BJ (cell line): ENCODE measurements around the gene GNG11. TPM values are rescaled to one million over a fixed set of nuclear protein-coding genes. Genes with fewer than 3 reads are reported as not detected.

ENCODE experiments used
- CTCF ChIA-PET: fragments of 350-600 bp; formaldehyde crosslinking; extraction: SDS; loops from one replicate; lab custom pipeline; 2021; ENCODE audit warnings: antibody characterized with exemption, inconsistent platforms; lab: Yijun Ruan, JAX
- POLR2A ChIA-PET: fragments of 300-600 bp; sonication (Branson Sonifier 250); formaldehyde crosslinking; extraction: SDS; loops from one replicate; lab custom pipeline; 2021; ENCODE audit warnings: antibody characterized with exemption; lab: Charles Lee
- DNase-seq: peaks from one replicate; pipeline ENCODE4 v3.0.0-alpha.2; 2011; ENCODE audit warnings: low read depth
- H3K27me3 ChIP-seq: 2 replicates; pipeline ENCODE4 v1.6.0; 2011; ENCODE audit warnings: low read length; ENCODE audit not compliant: control insufficient read depth, insufficient read depth
- H3K36me3 ChIP-seq: 2 replicates; pipeline ENCODE4 v1.5.1; 2011; ENCODE audit warnings: low read length; ENCODE audit not compliant: control insufficient read depth, insufficient read depth
- H3K4me3 ChIP-seq: 2 replicates; pipeline ENCODE4 v1.5.1; 2011; ENCODE audit warnings: low read depth, mild to moderate bottlenecking, control low read depth, low read length
- polyA plus RNA-seq: library from polyadenylated mRNA; depleted of rRNA; stranded (reverse); fragments of >200 nt; gene quantifications from 2 replicates; pipeline ENCODE4 v1.2.3, GENCODE V29; 2011
- TF ChIP-seq, protein P1 (sequence below): IDR thresholded peaks from 2 replicates; pipeline ENCODE4 v1.5.1; 2011; ENCODE audit warnings: low read depth, mild to moderate bottlenecking, control low read depth, inconsistent platforms, low read length, moderate library complexity; ENCODE audit not compliant: insufficient read depth

Gene GNG11
- polyA plus RNA-seq, 1 experiment: 9.3 TPM

DNA sequence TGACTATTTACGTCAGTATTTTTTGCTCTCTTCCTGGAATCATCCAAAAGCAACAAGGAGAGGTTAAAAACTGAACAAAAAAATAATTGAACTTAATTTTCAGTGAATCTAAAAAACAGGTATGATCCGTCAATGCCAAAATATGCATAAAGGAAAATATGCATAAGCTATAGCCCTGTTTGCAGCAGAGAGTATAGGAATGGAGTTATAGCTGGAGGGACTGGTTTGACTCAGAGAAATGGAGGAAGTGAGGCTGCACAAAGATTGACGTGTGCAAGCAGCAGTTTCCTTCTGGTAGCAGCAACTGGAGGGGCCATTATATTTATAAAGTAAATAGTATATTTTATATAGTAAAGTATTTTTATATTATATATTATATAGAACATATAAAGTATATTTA lies 37.1 kb downstream of the GNG11 start:
- POLR2A ChIA-PET: no interaction called here

DNA sequence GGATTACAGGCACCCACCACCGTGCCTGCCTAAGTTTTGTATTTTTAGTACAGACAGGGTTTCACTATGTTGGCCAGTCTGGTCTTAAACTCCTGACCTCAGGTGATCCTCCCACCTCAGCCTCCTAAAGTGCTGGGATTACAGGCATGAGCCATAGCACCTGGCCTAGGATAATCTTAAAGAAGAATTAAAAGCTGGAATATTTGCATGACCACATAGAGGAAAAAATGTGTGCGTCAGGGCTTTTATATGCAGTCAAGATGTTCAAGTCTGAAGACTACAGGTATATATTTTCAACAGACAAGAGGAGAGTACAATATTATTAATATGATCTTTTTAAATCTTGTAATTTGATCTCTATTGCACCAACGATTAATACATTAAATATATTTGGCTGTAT lies 39.5 kb downstream of the GNG11 start:
- Histone ChIP-seq H3K36me3 (no peaks in the 10 kb centered on the region), H3K27me3 (no peaks in the 10 kb centered on the region), H3K4me3 (no peak overlapping the region)
- TF ChIP-seq, protein P1, sequence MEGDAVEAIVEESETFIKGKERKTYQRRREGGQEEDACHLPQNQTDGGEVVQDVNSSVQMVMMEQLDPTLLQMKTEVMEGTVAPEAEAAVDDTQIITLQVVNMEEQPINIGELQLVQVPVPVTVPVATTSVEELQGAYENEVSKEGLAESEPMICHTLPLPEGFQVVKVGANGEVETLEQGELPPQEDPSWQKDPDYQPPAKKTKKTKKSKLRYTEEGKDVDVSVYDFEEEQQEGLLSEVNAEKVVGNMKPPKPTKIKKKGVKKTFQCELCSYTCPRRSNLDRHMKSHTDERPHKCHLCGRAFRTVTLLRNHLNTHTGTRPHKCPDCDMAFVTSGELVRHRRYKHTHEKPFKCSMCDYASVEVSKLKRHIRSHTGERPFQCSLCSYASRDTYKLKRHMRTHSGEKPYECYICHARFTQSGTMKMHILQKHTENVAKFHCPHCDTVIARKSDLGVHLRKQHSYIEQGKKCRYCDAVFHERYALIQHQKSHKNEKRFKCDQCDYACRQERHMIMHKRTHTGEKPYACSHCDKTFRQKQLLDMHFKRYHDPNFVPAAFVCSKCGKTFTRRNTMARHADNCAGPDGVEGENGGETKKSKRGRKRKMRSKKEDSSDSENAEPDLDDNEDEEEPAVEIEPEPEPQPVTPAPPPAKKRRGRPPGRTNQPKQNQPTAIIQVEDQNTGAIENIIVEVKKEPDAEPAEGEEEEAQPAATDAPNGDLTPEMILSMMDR: no peak
- no peak for DNase-seq
- POLR2A ChIA-PET: no interaction called here
- CTCF ChIA-PET: no interaction called here

More for the DNA sequence above, 37.1 kb downstream of the GNG11 start:
- H3K27me3 ChIP-seq: no peaks in the 10 kb centered on the region
- no peak overlapping the region for H3K4me3 ChIP-seq
- CTCF ChIA-PET: no interaction called here
- H3K36me3 ChIP-seq: no peaks in the 10 kb centered on the region
- TF ChIP-seq, protein P1: no peak
- no peak for DNase-seq

DNA sequence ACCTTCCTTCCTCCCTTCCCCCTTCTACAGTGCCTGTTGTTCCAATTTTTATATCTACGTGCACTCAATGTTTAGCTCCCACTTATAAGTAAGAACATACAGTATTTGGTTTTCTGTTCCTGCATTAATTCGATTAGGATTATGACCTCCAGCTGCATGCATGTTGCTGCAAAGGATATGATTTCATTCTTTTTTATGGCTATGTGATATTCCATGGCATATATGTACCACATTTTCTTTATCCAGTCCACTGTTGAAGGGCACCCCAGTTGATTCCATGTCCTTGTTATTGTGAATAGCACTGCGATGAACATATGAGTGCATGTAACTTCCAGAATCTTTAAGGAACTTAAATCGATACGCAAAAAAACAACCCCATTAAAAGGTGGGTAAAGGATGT lies 42.7 kb downstream of the GNG11 start:
- Histone ChIP-seq H3K4me3 (no peak overlapping the region), H3K27me3 (no peaks in the 10 kb centered on the region), H3K36me3 (no peaks in the 10 kb centered on the region)
- no peak for DNase-seq
- ChIA-PET POLR2A (no interaction called here), CTCF (interaction anchor here (0.6 to 1.6 kb wide), 3 partner anchors 13 to 173 kb away, joined by 3 to 4 read pairs (median 3); no protein-coding TSS in a partner anchor)
- TF ChIP-seq, protein P1: no peak

DNA sequence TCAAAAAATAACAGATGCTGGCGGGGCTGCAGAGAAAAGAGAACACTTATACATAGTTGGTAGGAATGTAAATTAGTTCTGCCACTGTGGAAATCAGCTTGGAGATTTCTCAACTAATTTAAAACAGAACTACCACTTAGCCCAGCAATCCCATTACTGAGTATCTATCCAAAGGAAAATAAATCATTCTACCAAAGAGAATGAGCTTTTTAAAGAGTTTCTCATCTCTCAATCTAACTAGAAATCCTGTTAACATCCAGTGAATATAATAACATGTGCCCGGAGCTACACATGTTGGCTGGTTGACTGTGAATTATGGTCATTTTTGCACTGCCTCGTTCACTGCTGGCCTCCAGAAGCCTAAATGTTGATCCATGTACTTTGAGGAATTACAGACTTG lies 43.3 kb downstream of the GNG11 start:
- TF ChIP-seq, protein P1: no peak
- no peak overlapping the region for H3K4me3 ChIP-seq
- no peaks in the 10 kb centered on the region for H3K36me3 ChIP-seq
- DNase-seq: no peak
- ChIA-PET POLR2A (no interaction called here), CTCF (interaction anchor here (0.6 to 1.6 kb wide), 5 partner anchors 8 to 173 kb away, joined by 3 to 4 read pairs (median 3); no protein-coding TSS in a partner anchor)
- no peaks in the 10 kb centered on the region for H3K27me3 ChIP-seq

DNA sequence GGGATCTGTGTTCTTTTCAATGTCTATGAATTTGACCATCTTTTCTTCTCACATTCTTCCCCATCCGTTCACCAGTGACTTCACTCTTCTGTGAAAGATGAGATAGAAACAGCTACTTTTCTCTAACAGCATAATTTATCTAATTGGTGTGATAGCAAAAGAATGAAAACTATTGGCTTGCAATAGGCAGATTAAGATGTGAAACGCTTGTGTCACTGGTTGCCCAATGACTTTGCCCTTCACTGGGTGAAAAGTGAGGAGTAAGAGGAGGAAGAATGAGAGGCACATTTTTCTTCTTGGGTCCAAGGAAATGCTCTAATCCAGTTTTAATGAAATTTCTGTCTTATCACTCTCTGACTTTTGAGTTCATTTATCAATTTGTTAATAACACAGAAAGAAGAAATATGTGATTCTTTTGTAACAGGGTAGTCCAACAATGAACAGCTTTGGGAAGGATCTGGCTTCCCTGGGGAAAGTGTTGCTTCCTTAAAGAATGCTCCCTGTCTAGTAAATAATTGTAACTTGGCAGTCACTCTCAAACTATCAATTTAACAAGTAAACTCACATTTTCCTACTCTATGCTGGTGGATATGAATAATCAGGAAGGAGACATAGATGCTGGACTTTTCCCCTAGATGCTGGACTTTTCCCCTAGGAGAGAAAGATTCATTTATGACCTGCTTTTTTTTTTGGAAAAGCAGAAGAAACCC lies 47.5 kb downstream of the GNG11 start:
- no peak for DNase-seq
- CTCF ChIA-PET: no interaction called here
- H3K27me3 ChIP-seq: no peaks in the 10 kb centered on the region
- TF ChIP-seq, protein P1: no peak
- POLR2A ChIA-PET: no interaction called here
- H3K4me3 ChIP-seq: no peak overlapping the region
- H3K36me3 ChIP-seq: no peaks in the 10 kb centered on the region
